Measurements from ENCODE around the gene SCN4B. TPM values are rescaled to one million over a fixed set of nuclear protein-coding genes. Genes with fewer than 3 reads are reported as not detected.

The SCN4B gene
- total and polyA plus RNA-seq, 2 of the 8 experiments (the other 6 are each of a cell fraction or from before 2014, with no cell fraction given), result 2.8 to 4.9 TPM

- TF ChIP-seq CBX5 (IDR thresholded peaks at IDR 0.05; ENCODE audit: low read depth, low read length), result no peak
- TF ChIP-seq RXRA (IDR thresholded peaks at IDR 0.05; ENCODE audit: insufficient read depth, low read depth, low read length), result no peak
- no peak for TF ChIP-seq SP4 (IDR thresholded peaks at IDR 0.05; ENCODE audit: low read length)
- no peak for TF ChIP-seq USF2 (IDR thresholded peaks at IDR 0.05; ENCODE audit: low read length)
- no peak for TF ChIP-seq MAFK (IDR thresholded peaks at IDR 0.05; ENCODE audit: low read depth, low read length)
- no peak for TF ChIP-seq ZNF274 (IDR thresholded peaks at IDR 0.05; ENCODE audit: borderline replicate concordance, extremely low read depth, low read length)
Measured at GRCh38 chr11:118166641-118167040, 14.0 kb upstream of the SCN4B start (continued).

Measured in H1 (cell line).